Ovary (tissue), 9 donors: ENCODE measurements around the gene REEP6. TPM values are rescaled to one million over a fixed set of nuclear protein-coding genes. Genes with fewer than 3 reads are reported as not detected.
"Not testable (repeated sequence)": the region's sequence is repeated elsewhere in the genome, so short reads cannot be mapped to it uniquely, and the experiment has no call there.

Source experiments
- DNase-seq, 5 donors: peaks; one replicate each; pipeline ENCODE4 v3.0.0-alpha.2; 2019 to 2020
- H3K27ac ChIP-seq, 2 donors: fragments of 200-600 bp; one replicate each; pipeline versions ENCODE4 v1.5.1 to v1.8.0; 2019 to 2022
- H3K27me3 ChIP-seq: fragments of 200-600 bp; one replicate; pipeline ENCODE4 v1.8.0; 2022
- H3K36me3 ChIP-seq: fragments of 200-600 bp; sonication (generic); one replicate; pipeline ENCODE4 v1.5.1; 2019
- H3K4me1 ChIP-seq: one replicate; pipeline ENCODE4 v1.8.1; 2013; ENCODE audit warnings: mild to moderate bottlenecking, moderate library complexity; ENCODE audit not compliant: insufficient read depth
- H3K4me3 ChIP-seq: fragments of 200-600 bp; sonication (generic); one replicate; pipeline ENCODE4 v1.5.1; 2017
- H3K9me3 ChIP-seq, 2 donors: fragments of 200-600 bp in 1 of 2; sonication (generic) in 1 of 2; one replicate each; pipeline versions ENCODE4 v1.5.1 to v1.8.1; 2013 to 2019; ENCODE audit warnings: mild to moderate bottlenecking in 1 of 2, moderate library complexity in 1 of 2
- EP300 ChIP-seq: sonication (generic); formaldehyde crosslinking; IDR thresholded peaks from one replicate; pipeline ENCODE4 v1.6.1; 2017; ENCODE audit warnings: antibody characterized with exemption
- POLR2A ChIP-seq: fragments of 450-650 bp; IDR thresholded peaks from one replicate; pipeline ENCODE4 v1.6.1; 2017; ENCODE audit warnings: antibody characterized with exemption, mild to moderate bottlenecking, moderate library complexity
- WGBS, 3 donors: extraction: QIAGEN DNeasy Blood & Tissue Kit in 1 of 3; methylation state at CpG; one replicate each; pipeline versions ENCODE4 v1.1.5 to v1.1.7; 2013 to 2017; 5-methylcytosine and 5-hydroxymethylcytosine counted together
- intact Hi-C, 4 donors: fragments of 100-400 bp; cut with DNase I; formaldehyde crosslinking; loops; one replicate each; pipeline versions ENCODE4 v1.11.0 to v1.15.1; 2022 to 2023
- polyA plus RNA-seq, 2 donors: library from polyadenylated mRNA; stranded (reverse); fragments of 200-250 nt in 1 of 2; fragments of 350-450 nt in 1 of 2; fragmentation: Illumina TruSeq in 1 of 2; extraction: RNeasy Lipid Tissue Mini Kit (QIAGEN cat#74804) in 1 of 2; gene quantifications; one replicate each; pipeline ENCODE4 v1.2.3, GENCODE V29; 2013 to 2014
- total RNA-seq, 7 donors: library from RNA; depleted of rRNA in 2 of 7; stranded (reverse); fragments of >200 nt in 2 of 7; fragmentation: NEBNext Ultra II Directional in 3 of 7; extraction: Animal tissue kit (Norgen Biotek cat#: 25700) in 3 of 7; gene quantifications; one replicate each; pipeline versions ENCODE4 v1.1.0 to v1.2.4, GENCODE V29; 2016 to 2023
- TF ChIP-seq, protein P1 (sequence below), 3 donors: fragments of 450-650 bp in 2 of 3; fragments of 200-600 bp in 1 of 3; IDR thresholded peaks; one replicate each; pipeline versions ENCODE4 v1.5.1 to v1.8.0; 2016 to 2022; ENCODE audit warnings: antibody characterized with exemption in 3 of 3, mild to moderate bottlenecking in 1 of 3
- donor health status: DM: no; HTN: no; CAD: no; lungs with moderate emphysema.
- donor health status: DM: no; HTN: no; CAD: no.
- donor health status: Bipolar disorder and iron deficiency.
- donor health status: DM: yes; HTN: yes; CAD: no.
- donor health status: DM: no; HTN: no; CAD: no.
- donor health status: DM: yes; HTN: yes; CAD: no.

Gene REEP6
- total and polyA plus RNA-seq, 9 donors: 2.9 to 13.0 (median 9.2) TPM

- WGBS, 3 donors: 81 to 94% (median 88%) methylated on average over 11 of the region's 11 CpGs
- no peaks in the 10 kb centered on the region for H3K4me1 ChIP-seq
- no peak for DNase-seq
These were observed 40.6 kb downstream of the REEP6 start for GRCh38 chr19:1531587-1531986.

GRCh38 chr19:1532003-1532402 lies 41.0 kb downstream of the REEP6 start:
- no peaks in the 10 kb centered on the region for H3K27me3 ChIP-seq
- intact Hi-C loops: no loop called here
- 88 to 95% (median 93%) methylated on average over 9 of the region's 9 CpGs for WGBS, 3 donors
- no peak overlapping the region for H3K4me3 ChIP-seq
- no peaks in the 10 kb centered on the region for H3K9me3 ChIP-seq
- no peak overlapping the region for H3K27ac ChIP-seq
- H3K4me1 ChIP-seq: no peaks in the 10 kb centered on the region
- DNase-seq: no peak
- no peaks in the 10 kb centered on the region for H3K36me3 ChIP-seq
- TF ChIP-seq POLR2A: no peak
- no peak for TF ChIP-seq EP300
- TF ChIP-seq, protein P1, sequence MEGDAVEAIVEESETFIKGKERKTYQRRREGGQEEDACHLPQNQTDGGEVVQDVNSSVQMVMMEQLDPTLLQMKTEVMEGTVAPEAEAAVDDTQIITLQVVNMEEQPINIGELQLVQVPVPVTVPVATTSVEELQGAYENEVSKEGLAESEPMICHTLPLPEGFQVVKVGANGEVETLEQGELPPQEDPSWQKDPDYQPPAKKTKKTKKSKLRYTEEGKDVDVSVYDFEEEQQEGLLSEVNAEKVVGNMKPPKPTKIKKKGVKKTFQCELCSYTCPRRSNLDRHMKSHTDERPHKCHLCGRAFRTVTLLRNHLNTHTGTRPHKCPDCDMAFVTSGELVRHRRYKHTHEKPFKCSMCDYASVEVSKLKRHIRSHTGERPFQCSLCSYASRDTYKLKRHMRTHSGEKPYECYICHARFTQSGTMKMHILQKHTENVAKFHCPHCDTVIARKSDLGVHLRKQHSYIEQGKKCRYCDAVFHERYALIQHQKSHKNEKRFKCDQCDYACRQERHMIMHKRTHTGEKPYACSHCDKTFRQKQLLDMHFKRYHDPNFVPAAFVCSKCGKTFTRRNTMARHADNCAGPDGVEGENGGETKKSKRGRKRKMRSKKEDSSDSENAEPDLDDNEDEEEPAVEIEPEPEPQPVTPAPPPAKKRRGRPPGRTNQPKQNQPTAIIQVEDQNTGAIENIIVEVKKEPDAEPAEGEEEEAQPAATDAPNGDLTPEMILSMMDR (IDR thresholded peaks at IDR 0.05): no peak

More at GRCh38 chr19:1531587-1531986, 40.6 kb downstream of the REEP6 start:
- no peaks in the 10 kb centered on the region for H3K36me3 ChIP-seq
- H3K27me3 ChIP-seq: no peaks in the 10 kb centered on the region
- TF ChIP-seq POLR2A (no peak), EP300 (no peak)
- TF ChIP-seq, protein P1 (IDR thresholded peaks at IDR 0.05): no peak
- H3K27ac ChIP-seq: no peak overlapping the region
- intact Hi-C loops: no loop called here
- no peak overlapping the region for H3K4me3 ChIP-seq
- no peaks in the 10 kb centered on the region for H3K9me3 ChIP-seq

GRCh38 chr19:1533510-1534150 lies 42.6 kb downstream of the REEP6 start:
- intact Hi-C loops: no loop called here
- DNase-seq: no peak
- 79 to 87% (median 80%) methylated on average over 22 to 23 of the region's 23 CpGs for WGBS, 3 donors
- H3K27ac ChIP-seq: no peak overlapping the region
- H3K36me3 ChIP-seq: no peaks in the 10 kb centered on the region
- H3K27me3 ChIP-seq: no peaks in the 10 kb centered on the region
- H3K4me1 ChIP-seq: peaks cover under 1% of the 10 kb centered on the region
- H3K9me3 ChIP-seq: no peaks in the 10 kb centered on the region
- no peak overlapping the region for H3K4me3 ChIP-seq
- TF ChIP-seq EP300: no peak
- TF ChIP-seq, protein P1 (IDR thresholded peaks at IDR 0.05): no peak
- TF ChIP-seq POLR2A: no peak

- no peaks in the 10 kb centered on the region for H3K27me3 ChIP-seq
- H3K4me1 ChIP-seq: peaks cover 4% of the 10 kb centered on the region
- H3K36me3 ChIP-seq: no peaks in the 10 kb centered on the region
- 80 to 89% (median 87%) methylated on average over 13 to 14 of the region's 14 CpGs for WGBS, 3 donors
- no peak overlapping the region for H3K4me3 ChIP-seq
- peak in 1 of 5 donors; percentile 14 for DNase-seq
- TF ChIP-seq, protein P1 (IDR thresholded peaks at IDR 0.05): no peak
- no peak for TF ChIP-seq POLR2A
- no peak for TF ChIP-seq EP300
- H3K9me3 ChIP-seq: no peaks in the 10 kb centered on the region
- intact Hi-C loops: no loop called here
- no peak overlapping the region for H3K27ac ChIP-seq
These were observed 44.0 kb downstream of the REEP6 start for GRCh38 chr19:1534972-1535371.

DNA sequence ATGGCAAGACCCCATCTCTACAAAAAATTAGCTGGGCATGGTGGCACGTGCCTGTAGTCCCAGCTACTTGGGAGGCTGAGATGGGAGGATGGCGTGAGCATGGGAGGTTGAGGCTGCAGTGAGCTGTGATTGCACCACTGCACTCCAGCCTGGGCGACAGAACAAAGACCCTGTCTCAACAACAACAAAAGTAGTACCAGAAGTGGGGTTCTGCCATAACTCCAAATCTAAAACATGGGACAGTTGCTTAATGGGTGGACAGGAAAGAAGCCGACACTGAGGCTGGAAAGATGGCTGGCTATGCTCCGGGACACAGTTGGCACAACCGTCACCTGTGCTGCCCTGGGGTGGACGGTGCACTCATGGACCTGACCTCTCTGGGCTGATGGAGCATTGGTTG lies 44.7 kb downstream of the REEP6 start:
- DNase-seq, H3K4me1 ChIP-seq, H3K27me3 ChIP-seq, H3K9me3 ChIP-seq, H3K27ac ChIP-seq, H3K36me3 ChIP-seq, H3K4me3 ChIP-seq, intact Hi-C loops: not testable (repeated sequence)
- WGBS, 3 donors: 93 to 99% (median 96%) methylated on average over 7 of the region's 7 CpGs
